GM11168 (cell line): ENCODE data around the gene MYH2.
"Not testable (repeated sequence)": the region's sequence is repeated elsewhere in the genome, so short reads cannot be mapped to it uniquely, and the experiment has no call there.

Experiments used
- in situ Hi-C: fragments of 300-500 bp; cut with MboI; formaldehyde crosslinking; loops from one replicate; pipeline ENCODE4 v1.12.0; 2022; ENCODE audit warnings: low sequenced_read_pairs; ENCODE audit not compliant: unreplicated experiment

The MYH2 gene

GRCh38 chr17:10549096-10549842 is at the start of gene MYH2:
TSS of gene MYH2 (minus strand) at chr17:10549658. CDS start at chr17:10547920, 1,738 bp downstream.
- in situ Hi-C loops: no loop called here

DNA sequence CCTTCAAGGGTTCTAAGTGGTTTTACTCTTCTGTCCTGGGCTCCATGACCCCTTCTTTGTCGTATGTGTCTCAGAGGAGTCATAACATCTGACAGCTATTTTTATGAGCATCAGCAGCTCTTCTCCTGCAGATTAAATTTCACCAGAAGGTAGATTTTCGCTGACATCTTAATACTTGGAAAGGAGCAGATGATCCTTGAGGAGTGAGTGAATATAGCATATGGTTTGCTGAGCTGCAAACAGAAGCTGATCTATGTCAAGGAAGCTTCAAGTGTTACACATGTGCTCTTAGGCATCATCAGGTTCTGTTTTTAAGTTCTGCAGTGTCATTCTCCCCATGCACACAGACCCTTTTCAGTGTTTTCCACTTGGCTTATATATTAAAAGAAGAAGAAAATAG is 49.2 kb upstream of the MYH2 start:
- in situ Hi-C loops: no loop called here

GRCh38 chr17:10589553-10590145 is 40.2 kb upstream of the MYH2 start:
- in situ Hi-C loops: no loop called here

- in situ Hi-C loops: no loop called here
These were observed 36.1 kb upstream of the MYH2 start for GRCh38 chr17:10585529-10585928.

GRCh38 chr17:10583834-10584233 is 34.4 kb upstream of the MYH2 start:
- in situ Hi-C loops: no loop called here

DNA sequence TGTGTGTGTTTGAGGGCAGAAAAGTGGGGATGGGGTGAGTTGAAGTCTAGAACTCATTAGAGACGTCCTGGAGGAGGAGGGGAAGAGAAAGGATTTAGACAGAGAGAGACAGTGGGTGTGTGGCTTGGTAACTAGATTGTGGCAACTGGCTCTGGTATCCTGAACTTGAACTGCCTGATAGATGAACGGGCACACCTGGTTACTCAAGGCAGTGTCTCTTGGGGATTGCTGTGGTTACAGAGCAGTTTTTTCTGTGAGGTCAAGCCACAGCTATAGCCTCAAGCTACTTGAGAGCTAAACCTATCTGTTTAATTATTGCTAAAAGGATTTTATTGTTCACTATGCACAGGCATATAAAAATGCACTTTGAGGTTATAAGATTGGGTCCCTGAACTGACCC is 29.8 kb upstream of the MYH2 start:
- in situ Hi-C loops: no loop called here

GRCh38 chr17:10574324-10574723 is 24.9 kb upstream of the MYH2 start:
- in situ Hi-C loops: no loop called here

DNA sequence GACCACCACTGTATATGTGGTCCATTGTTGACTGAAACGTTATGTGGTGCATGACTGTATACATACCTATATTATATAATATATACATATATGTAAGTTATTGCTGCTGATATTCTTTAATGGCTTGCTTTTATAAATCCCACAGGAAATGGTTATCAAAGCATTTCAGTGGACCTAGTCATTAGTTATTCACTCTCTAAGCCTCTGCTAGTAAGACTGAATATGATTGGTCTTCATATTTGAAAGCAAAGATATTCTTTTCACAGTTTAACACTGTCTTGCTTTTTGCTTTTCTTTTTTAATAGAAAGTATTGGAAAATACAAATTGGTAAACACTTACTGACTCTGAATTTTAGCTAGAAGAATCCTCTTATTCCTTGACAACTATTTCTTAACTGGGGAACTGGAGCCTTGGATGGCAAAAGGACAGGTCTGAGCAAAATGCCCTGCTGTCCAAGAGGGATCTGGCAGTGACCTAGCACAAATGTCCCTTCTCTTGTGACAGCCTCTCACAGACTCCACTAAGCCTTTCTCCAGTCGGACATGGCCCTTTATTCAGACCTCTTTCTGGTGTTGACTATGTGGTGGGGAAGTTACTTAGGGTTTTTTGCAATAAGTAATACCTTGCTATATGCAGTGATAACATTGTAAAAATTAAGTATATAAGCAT is 14.7 kb upstream of the MYH2 start:
- in situ Hi-C loops: no loop called here

GRCh38 chr17:10558049-10558448 is 8.6 kb upstream of the MYH2 start:
- in situ Hi-C loops: no loop called here

GRCh38 chr17:10557422-10557821 is 8.0 kb upstream of the MYH2 start:
- in situ Hi-C loops: no loop called here

DNA sequence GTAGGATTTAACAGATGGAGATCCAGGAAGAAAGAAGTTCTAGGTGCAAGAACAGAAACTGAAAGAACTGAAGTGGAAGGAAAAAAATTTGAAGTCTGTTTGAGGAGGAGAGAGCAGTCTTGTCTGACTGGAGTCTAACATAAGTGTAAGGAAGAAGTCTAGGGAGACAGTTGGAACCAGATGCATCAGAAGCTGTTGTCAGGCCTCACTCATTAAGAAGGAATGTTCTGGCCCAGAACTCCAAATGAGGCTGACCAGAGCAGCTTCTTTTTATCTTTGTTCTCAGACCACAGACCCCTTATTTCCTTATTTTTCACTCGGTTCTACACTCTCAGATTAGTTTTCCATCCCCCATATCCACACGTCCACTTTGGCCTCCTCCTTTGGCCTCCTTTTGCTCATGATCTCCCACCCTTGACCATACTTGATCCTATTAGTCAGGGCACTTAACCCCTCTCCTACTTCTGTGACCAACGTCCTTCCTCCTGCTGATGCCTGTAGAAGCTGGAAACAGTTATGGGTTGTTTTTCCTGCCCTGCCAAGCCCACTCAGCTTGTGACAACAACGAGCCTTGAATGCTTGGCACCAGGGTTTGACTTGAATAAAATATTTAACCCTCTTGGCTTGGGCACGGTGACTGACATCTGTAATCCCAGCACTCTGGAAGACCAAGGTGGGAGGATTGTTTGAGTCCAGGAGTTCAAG is 7.0 kb upstream of the MYH2 start:
- in situ Hi-C loops: no loop called here

- in situ Hi-C loops: no loop called here
These were observed 556 bp upstream of the MYH2 start for GRCh38 chr17:10550014-10550413.

GRCh38 chr17:10547351-10547750 is 2.1 kb downstream of the MYH2 start:
- in situ Hi-C loops: no loop called here

- in situ Hi-C loops: not testable (repeated sequence)
These were observed 6.0 kb downstream of the MYH2 start for GRCh38 chr17:10543486-10543885.

DNA sequence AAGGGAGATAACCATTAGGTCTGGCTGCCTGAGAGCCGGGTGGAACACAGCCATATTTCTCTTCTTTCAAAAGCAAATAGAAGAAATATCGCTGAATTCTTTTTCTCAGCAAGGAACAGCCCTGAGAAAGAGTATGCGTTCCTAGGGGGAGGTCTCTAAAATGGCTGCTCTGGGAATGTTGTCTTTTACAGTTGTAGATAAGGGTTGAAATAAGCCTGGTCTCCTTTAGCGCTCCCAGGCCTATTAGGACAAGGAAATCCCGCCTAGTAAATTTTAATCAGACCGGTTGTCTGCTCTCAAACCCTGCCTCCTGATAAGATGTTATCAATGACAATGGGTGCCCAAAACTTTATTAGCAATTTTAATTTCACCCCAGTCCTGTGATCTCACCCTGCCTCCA is 8.3 kb downstream of the MYH2 start:
- in situ Hi-C loops: not testable (repeated sequence)

- in situ Hi-C loops: no loop called here
These were observed 17.4 kb downstream of the MYH2 start for GRCh38 chr17:10532026-10532425.

- in situ Hi-C loops: no loop called here
These were observed 22.0 kb downstream of the MYH2 start for GRCh38 chr17:10527419-10527818.

- in situ Hi-C loops: no loop called here
These were observed 22.9 kb downstream of the MYH2 start for GRCh38 chr17:10526517-10526916.

DNA sequence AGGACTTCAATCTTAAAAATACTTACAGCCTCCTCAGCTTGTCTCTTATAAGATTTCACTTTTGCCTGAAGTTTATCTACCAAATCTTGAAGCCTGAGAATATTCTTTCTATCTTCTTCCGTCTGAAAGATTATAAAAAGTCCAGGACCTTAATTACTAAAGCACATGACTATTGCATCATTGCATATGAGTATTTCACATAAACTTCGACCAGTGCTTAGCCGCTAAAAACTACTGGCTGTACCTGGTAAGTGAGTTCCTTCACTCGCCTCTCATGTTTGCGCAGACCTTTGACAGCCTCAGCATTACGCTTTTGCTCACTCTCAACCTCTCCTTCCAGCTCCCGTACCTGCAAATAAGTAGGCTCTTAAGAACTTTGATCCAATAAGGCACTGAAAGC is 26.4 kb downstream of the MYH2 start:
- in situ Hi-C loops: no loop called here

GRCh38 chr17:10521949-10522348 is 27.5 kb downstream of the MYH2 start:
- in situ Hi-C loops: no loop called here
